Raji (cell line): ENCODE data around the gene AOC1.

Experiments used
- POLR2A ChIP-seq: IDR thresholded peaks from 2 replicates; pipeline ENCODE4 v1.6.1; 2011; ENCODE audit warnings: low read depth, low read length, control low read depth; ENCODE audit not compliant: insufficient read depth

Gene AOC1

DNA sequence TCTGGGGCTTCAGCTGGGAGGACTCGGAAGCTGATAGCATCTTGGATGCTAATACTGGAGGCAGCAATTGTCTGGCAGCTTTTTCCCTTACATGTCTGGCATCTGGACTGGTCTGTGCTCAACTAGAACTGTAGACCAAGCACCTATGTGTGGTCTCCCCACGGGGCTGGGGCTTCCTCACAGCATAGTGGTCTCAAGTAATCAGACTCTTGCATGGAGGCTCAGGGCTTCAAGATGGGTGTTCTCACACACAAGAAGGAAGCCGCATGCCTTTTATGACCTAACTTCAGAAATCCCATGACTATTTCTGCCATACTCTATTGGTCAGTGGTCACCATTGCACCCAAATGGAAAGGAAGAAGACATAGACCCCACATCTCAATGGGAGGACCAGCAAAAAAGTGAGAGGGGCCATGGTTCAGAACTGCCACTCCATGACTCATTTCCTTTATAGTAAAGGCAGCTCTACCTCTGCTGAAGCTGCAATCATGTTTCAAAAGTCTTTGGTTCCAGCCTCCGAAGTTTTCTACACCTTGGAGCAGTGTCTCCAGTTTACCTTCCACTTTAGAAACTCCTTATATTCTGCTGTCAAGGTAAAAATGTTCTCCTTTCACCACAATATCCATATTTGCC lies 14.7 kb downstream of the AOC1 start:
- no peak for TF ChIP-seq POLR2A

DNA sequence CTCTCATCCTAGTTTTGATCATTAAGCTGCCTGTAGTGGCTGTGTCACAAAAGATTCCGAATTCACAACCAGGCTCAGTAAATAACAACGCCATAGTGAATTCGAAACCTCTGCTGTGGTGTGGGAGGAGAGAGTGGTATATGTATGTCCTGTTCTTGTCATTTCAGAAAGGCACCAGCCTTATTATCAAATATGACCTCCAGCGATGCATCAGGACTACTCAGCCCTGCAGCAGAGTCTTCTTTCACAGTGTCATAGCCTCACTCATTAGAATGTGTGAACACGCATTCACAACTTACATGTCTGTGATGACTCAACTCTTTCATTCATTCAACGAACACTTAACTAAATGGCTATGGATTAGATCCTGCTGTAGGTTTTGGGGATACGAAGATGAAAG lies 15.3 kb downstream of the AOC1 start:
- TF ChIP-seq POLR2A = no peak

DNA sequence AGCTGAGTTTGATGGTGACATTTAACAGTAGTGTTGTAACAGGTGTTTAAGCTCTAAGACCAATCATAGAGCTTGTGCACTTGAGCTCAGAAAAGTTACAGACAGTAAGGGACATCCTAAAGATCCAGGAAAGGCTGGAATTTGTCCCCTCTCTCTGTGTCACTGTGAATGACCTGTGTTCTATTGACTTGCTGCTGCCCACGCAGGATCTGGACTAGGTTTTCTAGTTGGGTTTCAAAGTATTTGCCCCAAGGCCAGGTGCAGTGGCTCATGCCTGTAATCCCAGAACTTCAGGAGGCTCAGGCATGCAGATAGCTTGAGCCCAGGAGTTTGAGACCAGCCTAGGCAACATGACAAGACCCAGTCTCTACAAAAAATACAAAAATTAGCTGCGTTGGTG lies 17.1 kb downstream of the AOC1 start:
- no peak for TF ChIP-seq POLR2A

DNA sequence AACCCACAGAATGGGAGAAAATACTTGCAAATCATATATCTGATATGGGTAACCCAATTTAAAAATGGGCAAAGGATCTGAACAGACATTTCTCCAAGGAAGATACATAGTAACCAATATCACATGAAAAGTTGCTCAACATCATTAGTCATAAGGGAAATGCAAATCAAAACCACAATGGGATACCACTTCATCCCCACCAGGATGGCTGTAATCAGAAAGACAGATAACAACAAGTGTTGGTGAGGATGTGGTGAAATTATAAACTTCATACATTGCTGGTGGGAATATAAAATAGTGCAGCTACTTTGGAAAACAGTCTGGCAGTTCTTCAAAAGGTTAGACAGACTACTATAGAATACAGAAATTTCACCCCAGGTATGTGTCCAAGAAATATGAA lies 19.3 kb downstream of the AOC1 start:
- no peak for TF ChIP-seq POLR2A

DNA sequence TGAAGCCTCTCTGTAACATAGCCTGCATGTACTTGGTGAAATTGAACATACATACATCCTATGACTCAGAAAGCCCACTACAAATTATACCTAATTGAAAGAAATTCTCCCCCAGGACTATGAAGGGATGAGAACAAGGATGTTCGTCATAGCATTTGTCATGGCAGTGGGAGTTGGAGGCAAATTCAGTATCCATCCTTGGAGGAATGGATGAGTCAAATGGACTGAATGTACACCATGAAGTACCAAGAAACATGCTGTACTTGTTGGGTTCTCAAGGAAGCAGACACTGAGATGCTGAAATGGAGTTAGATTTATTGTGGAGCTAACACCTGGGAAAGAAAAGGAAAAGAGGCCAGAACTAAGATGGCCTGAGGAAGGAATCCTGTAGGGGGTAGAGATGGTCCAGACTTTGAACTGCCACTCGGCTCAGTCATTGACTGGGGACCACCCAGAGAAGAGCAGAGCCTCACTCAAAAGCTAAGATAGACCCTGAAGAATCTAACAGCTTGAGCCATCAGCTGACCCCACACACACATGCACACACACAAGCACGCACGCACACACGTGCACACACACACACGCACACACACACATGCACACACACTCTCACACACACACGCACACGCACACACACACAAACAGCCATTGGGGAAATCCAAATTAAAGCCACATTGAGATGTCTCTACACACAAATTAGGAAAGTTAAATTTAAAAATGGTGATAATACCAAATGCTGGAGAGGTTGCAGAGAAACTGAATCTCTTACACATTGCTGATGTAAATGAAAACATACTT lies 22.3 kb downstream of the AOC1 start:
- no peak for TF ChIP-seq POLR2A

DNA sequence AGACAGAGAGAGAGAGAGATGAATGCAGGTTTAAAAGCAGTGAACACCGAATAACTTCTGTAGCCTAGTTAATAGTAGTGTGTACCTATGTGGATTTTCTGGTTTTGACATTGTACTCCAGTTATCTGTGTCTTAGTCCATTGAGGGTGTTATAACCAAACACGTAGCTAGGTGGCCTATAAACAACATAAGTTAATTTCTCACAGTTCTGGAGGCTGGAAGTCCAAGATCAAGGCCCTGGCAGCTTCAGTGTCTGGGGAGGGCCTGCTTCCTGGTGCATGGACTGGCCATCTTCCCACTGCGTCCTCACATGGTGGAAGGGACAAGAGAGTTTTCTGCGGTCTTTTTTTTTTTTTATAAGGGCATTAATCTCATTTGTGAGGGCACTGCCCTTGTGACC lies 23.5 kb downstream of the AOC1 start:
- no peak for TF ChIP-seq POLR2A

DNA sequence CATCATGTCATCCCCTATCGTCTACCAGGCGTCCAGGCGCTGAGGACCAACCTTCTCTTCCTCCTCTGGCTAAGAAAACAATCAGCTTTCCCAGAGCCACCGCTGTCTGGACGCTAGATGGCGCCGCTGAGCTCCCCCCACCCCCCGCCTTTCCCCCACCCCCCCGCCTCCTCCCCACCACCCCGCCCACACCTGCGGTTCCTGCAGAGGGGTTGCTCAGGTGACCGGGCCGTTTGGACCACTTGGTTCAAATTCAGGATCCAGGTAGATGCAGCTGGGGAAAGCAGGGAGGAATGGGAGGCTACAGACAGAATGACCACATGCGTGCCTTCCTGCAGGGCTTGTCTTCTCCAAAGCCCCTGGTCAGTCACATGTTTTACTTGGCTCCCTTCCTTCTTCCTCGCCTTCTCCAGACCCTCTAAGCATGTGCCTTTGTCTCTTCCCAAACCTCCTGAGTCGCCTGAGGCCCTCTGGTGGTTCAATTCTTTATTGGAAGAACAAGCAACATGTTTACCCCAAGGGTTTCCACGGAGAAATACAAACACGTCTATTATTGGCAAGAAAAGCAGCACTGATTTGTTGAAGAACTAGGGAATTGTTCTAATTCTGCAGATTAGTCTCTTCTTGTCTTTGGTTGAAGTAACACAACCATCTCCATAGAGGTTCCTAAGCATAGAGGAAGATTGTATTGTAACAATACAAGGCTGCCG lies 24.7 kb downstream of the AOC1 start:
- TF ChIP-seq POLR2A = no peak

DNA sequence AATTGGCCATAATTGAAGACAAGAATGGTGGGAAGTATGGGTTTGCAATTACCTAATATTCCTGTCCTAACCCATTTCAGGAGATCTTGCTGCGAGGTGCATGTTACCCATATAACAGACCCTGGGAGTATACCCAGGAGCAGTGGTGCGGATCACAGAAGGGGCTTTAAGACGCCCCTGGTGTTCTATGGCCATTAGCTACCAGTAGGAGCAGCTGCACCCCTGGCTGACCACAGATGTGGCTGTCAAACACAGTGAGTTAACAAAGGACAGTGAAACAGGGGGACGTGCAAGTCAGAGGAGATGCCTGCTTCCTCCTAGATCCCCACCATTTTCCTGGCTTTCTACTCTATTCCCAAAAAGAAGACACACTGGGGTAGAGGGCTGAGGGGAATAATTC lies 25.2 kb downstream of the AOC1 start:
- TF ChIP-seq POLR2A = no peak

DNA sequence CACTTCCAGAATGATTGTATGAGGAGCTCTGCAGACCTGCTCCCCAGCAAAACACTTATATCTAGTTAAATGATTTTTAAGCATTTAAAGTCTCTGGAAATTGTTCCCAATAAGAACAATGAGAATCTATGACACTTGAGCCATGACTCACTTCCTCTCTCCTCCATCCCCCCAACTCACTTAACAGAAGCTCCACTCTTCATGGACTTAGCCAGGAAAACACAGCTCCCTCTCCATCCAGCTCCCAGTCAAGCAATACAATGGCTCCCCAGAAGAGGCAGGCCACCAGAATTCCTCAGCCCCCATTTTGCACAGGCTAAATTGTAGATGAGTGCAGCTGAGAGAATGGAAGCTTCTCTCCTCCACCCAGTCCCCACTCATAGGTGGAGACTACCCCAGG lies 27.0 kb downstream of the AOC1 start:
- TF ChIP-seq POLR2A = no peak

DNA sequence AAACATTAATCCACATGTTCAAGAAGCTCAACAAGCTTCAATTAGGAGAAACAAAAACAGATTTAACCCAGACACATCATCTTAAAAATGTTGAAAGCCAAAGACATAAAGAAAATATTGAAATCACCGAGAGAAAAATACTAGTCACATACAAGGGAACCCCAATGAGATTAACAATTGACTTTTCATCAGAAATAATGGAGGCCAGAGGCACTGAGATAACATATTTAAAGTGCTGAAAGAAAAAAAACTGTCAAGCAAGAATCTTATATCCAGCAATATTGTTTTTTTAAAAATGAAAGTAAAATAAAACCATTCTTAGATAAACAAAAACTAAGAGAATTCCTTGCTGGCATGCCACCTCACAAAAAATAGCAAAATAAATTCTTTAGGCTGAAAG lies 28.9 kb downstream of the AOC1 start:
- no peak for TF ChIP-seq POLR2A

DNA sequence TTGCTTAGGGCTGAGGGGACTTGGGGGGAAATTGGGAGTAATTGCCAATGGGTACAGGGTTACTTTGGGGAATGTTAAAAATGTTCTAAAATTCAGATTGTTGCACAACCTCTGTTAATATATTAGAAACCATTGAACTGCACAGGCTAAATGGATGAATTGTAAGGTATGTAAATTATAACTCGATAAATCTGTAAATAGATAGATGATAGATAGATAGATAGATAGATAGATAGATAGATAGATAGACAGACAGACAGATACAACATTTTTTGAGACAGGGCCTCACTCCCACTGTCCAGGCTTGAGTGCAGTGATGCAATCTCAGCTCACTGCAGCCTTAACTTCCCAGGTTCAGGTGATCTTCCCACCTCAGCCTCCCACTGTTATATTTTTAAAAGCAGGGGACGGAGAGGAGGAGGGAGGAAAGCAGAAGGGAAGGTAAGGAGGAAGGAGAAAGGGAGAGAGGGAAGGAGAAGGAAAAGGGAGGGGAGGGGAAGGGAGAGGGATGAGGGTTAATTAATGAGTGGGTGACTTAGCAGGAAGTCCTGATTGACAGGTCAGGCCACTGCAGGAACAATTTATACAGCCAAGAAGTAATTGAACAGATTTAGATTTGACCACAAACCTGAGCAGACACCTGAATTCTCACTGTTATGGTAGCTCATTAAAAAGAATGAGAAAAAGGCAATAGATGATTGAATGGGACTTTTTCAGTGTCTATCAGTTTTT lies 38.7 kb downstream of the AOC1 start:
- TF ChIP-seq POLR2A = no peak

DNA sequence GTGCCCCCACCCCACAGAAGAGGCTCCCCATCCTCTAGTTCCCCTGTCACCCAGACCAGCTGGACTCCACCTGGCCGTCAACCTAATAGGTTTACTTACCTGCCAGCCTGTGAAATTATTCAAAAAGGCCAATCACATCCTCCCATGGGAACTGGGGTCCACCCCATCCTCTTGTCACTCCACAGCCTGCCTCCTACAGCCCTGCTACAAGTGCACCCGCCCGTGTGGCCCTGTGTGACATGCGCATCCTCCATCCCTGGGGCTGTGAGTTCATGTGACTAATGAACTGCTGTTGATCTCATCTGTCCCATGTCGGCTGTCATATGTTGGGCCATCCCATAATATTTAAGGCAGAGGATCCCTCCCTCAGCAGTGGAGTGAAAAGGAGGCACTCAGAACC lies 39.4 kb downstream of the AOC1 start:
- TF ChIP-seq POLR2A = peak; percentile 27; the same call in 1 of the 2 replicates

DNA sequence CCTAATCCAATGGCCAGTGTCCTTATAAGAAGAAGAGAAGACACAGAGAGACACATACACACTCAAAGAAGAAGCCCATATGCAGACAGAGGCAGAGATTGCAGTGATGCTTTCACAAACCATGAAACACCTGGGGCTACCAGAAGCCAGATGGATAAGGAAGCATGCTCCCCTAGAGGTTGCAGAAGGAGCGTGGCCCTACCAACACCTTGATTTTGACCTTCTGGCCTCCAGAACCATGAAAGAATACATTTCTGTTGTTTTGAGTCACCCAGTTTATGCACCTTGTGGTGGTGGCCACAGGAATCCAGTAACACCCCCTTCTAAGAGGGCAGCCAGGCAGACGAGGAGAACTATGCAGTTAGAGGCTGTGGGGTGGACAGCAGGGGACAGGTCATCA lies 43.5 kb downstream of the AOC1 start:
- TF ChIP-seq POLR2A = no peak

DNA sequence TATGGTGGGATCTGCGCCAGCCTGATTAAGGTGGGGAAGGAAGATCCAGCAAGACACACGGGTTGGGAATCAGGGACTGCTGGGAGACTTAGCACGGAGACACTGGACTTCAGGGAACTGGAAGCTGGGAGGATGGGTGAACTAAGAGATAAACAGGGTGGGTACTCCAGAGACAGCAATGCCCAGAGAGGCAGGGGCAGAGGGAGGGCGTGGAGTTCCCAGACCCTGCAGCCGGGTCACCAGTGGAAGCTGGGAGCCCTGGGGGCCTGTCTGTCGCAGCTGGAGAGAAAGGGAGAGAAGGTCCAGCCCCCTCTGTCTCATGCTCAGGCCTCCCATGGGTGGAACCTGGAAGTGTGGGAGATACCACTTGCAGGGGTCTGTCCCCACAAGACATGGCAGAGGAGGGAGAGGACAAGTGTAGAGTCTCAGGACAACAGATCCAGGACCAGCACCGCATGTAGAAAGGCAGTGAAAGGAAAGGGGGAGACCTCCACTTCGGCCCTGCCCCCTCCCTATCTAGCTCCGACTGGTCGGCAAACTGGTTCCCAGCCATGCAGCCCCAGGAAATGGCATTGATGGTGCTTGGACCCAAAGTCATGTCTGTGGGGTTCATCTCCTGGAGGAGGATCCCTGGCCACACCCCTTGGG lies 44.4 kb downstream of the AOC1 start:
- TF ChIP-seq POLR2A = no peak
